Activated CD8-positive, alpha-beta memory T cell treated with anti-CD3 and anti-CD28 coated beads, Interleukin-2, amount 50 U/mL, for 1 hour (primary cell): ENCODE data around the gene SLC26A1.
A peak's percentile ranks its signal among the peaks of the same experiment; 100 is the strongest.
"Not testable (repeated sequence)": the region's sequence is repeated elsewhere in the genome, so short reads cannot be mapped to it uniquely, and the experiment has no call there.

Source experiments
- DNase-seq: peaks from one replicate; pipeline ENCODE4 v3.0.0-alpha.2; 2020; ENCODE audit errors: extremely low read depth

Gene SLC26A1

DNA sequence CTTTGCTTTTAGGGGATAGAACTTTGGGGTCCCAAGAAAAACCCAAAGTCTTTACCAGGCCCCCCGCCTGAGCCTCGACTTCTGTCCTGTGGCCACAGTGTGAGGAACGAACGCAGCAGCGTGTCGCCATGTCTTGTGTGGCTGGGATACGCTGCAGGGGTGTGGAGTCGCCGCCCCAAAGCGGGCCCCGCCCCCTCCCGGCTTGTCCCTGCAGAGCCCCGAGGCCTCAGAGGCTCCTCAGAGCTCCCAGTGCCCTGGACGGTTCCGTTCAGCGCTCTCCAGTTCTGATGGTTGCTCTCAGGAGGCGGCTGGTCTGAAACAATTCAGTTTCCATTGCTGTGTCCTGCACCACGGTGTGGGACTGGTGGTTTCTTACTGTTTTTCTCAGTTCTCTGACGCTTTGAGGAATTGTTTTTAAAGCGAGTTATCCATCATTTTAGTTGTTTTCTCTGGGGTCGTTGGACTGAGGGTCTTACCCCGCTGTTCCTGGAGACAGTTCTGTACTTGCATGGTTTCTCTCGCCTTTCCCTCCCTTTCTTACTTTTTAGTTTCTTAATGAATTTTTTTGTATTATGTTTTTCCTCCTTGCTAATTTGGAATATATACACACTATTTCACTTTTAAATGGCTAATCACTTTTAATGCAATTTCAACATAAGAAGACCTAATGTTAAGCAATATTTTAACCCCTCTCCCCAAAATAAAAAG, 7.9 kb downstream of the SLC26A1 start:
- no peak for DNase-seq

GRCh38 chr4:984336-985054, 8.7 kb downstream of the SLC26A1 start:
- DNase-seq = no peak

DNA sequence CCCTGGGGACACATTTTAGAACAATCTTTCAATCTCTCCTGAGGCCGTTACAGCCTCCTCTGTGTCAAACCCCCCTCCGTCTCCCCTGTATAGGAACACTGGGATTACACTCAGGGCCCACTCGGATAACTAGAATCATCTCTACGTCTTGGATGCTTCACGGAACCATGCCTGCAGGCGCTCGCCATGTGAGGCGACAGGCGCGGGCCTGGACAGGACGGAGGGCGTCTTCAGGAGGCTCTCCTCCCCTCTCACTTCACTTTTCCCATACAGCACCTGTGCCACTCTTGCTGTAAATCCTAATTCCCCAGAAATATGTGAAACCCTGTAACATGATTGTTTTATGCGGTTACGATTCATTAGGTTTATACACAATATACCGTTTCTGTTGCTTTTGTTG, 10.4 kb downstream of the SLC26A1 start:
- DNase-seq = no peak

DNA sequence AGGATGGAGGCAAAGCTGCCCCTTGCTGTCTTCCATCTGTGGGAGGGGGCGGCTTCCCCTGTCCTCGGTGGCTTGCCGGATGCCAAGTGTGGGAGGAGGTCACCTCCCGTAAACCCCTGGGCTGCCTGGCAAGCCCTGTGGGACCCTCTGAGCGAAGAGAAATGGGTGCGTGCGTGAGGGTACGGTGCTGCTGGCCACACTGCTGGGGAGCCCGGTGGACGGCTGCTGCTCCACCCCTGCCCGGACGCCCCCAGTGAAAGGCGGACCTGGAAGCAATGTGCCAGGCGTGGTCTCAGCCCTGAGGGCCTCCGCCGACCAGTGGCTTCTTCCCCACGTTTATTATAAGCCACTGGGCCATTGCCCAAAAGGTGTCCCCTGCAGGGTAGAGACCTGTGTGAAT, 10.9 kb downstream of the SLC26A1 start:
- DNase-seq = no peak

- no peak for DNase-seq
Measured at GRCh38 chr4:978957-979701, 14.1 kb downstream of the SLC26A1 start.

DNA sequence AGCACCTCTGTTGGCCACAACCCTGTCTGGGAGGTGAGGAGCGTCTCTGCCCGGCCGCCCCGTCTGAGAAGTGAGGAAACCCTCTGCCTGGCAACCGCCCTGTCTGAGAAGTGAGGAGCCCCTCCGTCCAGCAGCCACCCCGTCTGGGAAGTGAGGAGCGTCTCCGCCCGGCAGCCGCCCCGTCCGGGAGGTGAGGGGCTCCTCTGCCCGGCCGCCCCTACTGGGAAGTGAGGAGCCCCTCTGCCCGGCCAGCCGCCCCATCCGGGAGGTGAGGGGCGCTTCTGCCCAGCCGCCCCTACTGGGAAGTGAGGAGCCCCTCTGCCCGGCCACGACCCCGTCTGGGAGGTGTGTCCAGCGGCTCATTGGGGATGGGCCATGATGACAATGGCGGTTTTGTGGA, 17.2 kb downstream of the SLC26A1 start:
- not testable (repeated sequence) for DNase-seq

DNA sequence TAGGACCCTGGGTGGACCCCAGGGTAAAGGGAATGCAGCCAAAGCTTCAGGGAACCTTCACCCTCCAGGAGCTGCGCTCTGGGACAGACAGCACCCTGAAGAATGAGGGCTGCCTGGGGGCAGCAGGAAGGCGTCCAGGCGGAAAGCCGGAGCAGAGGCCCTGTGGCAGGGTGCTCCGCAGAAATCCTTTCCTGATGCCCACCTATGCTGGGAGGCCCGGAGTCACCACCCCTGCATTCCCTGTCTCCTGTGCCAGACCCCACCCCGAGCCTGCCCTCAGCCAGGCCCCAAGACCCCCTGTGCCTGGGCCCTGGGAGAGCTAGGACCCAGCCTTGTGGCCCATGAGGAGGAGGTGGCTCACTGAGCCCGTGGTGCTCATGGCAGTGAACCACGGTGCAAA, 18.5 kb downstream of the SLC26A1 start:
- DNase-seq = no peak

DNA sequence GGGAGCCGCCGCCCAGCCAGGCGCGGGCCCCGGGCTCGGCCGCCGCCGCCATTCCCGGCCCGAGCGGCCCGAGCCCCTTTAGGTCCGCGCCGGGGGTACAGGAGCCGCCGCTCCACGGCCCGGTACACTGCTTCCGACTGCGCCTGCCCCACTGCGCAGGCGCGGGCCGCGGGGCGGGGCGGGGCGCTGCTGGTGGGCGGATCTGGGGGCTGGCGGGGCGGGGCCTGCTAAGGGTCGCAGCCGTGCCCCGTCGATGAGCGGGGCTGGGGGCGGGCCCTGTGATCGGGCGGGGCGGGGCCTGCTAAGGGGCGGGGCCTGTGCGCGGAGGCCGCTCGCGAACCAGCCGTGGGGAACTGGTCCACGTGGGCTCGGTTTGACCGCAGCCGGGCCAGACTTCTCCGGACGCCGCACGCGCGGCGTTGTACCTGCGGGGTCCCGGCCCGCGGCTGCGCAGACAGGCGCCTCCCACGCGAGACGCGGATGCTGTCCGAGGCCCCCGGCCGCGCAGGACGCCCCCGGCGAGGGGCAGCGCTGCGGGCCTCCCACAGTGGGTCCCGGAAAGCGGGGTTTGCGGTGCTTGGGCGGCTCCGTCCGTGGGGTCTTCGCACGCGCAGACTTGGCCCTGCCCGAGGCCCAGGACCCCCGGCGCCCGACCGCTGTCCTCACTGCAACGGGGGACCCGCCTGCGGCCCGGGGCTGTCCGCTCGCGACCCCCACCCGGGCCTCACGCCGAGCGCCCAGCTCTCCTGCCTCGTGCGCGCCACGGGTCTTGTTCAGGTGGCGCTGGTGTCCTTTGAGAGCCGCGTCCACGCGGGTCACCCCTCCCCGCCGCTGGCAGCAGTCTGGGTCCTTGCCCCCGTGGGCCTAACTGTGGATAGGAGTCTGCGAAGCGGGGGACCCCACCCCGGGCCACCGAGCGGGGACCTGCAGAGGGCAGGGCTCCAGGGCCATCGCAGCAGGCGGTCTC, 19.5 kb downstream of the SLC26A1 start, which contains the start of gene DGKQ:
TSS of gene DGKQ (minus strand) at position 139 of the 967 bp plus-strand sequence. CDS start at position 52, 87 bp downstream.
- DNase-seq = peak; percentile 63

DNA sequence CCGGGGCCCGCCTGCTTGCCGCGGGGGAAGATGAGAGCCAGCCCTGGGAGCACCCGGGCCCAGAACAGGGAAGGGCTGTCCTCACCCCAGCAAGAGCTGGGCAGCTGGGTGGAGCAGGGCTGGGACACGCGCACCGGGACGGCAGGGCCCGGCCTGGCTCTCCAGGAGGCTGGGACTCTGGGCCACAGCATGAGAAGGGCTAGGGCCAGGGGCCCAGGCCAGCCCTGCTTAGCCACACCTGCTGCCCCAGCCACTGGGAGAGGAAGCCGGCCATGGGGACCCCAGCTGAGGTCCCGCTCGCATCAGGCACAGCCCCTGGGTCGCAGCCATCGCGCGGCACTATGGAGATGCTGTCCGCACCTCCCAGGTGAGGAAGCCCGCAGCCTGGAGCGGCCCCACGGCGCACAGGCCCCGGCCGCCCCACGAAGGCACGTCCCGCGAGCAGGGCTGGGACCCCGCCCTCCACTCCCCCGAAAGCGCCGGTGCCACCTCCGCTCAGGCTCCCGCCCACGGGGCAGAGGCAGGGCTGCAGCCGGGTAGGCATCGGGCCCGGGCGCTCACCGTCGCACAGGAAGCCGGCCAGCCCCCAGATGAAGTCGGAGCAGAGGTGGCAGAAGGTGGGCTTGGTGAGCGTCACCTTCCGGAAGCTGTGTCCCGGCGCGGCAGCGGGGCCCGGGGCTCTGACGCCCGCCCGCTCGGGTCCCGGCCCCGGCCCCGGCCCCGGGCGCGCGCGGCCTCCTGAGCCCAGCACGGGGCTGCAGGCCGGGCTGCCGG, 20.4 kb downstream of the SLC26A1 start:
- DNase-seq = no peak

DNA sequence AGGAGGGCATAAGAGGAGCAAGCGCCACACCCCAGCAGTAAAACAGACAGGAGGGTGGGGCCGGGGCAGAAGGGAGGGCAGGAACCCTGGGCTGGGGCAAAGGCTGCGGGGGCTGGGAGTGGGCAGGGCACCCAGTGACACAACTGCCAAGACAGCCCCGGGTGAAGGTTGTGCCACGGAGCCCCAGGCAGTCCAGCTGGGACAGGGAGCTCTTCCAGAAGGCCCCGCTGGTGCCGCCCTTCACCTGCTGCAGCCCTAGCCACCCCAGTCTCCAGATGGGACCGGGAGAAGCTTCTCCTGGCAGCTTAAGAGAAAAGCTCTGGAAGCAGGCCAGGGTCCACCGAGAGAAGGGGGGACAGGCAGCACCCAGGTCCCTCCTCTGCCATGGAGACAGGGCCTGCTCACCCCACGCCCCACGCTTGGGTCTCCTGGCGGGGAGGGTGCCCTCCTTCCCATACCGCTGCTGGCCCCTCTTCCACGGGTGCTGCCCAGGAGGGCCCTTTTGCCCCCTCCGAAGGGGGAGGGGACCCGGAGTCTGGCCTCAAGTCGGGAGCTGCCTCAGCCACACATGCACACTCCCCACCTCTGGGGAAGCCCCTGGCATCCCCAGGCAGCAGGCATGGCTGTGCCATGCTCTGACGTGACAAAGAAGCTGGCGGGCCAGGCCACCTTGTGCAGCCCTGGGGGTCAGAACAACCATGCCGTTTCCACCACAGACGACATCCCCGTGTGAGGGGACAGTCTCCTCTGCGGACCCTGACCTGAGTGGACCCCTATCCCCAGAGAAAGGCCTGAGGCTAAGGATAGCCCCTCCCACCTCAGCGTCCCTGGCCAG, 21.3 kb downstream of the SLC26A1 start:
- DNase-seq = no peak

DNA sequence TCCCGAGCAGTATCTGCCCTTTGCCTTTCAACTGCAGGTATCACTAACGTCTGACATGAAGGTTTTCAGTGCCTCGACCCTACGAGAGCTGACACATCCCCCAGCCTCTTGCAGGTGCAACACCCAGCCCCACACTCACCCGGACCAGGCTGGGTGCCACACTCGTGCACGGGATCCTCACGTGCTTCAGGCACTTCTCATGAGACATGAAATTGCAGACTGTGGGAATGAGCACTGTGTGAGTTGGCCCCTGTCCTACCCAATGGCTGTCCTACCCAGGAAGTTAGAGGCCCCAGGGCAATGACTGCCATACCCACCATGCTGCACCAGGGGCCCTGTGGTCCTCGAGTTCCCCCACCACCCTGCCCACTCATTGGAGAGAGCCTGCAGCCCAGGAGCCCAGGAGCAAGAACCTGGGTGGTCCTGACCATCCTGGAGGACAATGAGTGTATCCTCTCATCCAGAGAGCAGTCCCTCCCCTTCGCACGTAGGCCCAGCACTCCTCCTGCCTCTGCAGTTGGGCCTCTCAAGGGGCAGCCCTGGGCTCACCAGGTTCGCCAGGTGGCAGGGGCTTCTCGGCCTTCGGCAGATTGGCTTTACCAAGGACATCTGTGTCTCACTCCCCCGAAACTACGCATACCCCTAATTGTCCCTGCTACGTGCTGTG, 22.2 kb downstream of the SLC26A1 start:
- DNase-seq = no peak

DNA sequence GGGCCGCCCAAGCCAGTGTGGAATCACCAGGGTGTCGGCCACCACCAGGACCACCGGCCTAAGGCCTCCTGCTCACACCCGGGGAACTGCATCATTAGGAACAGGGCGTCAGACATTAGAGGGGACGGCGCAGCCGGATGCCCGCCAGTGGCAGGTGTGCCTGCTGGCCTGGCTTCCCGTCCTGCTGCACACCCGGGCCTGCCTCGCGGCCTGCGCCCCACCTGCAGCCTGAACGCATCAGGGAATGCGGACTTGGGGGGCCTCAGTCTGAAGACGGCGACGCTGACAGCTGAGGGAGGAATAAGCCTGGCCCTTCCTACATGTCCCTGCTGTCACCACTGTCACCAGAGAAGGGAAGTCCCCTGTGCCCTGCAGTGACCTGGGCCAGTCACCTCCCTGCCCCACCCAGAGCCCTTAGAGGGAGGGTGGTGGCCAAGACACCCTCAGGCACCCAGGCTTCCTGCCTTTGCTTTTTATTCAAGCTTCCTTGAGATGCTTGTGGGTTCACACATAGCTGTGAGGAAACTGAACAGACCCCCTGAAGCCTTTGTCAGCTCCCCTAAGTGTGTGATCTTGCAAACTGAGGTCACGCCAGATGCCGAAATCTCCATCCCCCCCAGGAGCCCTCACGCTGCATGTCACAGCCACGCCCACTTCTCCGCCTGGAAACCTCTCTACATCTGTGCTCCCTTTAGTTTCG, 23.0 kb downstream of the SLC26A1 start:
- DNase-seq = peak; percentile 49

- no peak for DNase-seq
Measured at GRCh38 chr4:968621-969394, 24.4 kb downstream of the SLC26A1 start.

DNA sequence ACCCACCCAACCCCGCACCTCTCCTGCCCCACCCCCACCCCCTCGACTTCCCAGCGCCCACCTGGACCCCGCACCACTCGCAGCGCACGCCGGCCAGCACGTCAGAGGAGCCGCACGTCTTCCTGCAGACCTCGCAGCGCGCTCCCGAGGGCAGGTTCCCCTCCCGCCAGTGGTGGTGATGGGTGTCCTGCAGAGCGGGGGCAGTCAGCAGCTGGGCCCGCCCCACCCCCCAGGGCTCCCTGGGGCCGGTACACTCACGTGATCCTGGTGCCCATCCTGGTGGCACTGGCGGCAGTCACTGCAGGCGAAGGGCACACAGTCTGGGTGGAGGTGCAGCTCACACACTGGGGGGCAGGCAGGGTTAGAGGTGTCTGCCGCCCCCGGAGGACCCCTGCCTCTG, 25.0 kb downstream of the SLC26A1 start:
- no peak for DNase-seq

- no peak for DNase-seq
Measured at GRCh38 chr4:967113-968104, 25.8 kb downstream of the SLC26A1 start.

GRCh38 chr4:966266-967112, 26.7 kb downstream of the SLC26A1 start:
- no peak for DNase-seq
